H1 (cell line): Measurements from ENCODE around the gene PSME1. TPM values are rescaled to one million over a fixed set of nuclear protein-coding genes. Genes with fewer than 3 reads are reported as not detected.

Experiments
- CTCF ChIA-PET: fragments of 300-600 bp; sonication (Branson Sonifier 250); formaldehyde crosslinking; loops from one replicate; lab custom pipeline; 2021; ENCODE audit not compliant: partially characterized antibody; lab: Charles Lee
- POLR2A ChIA-PET: fragments of 300-600 bp; sonication (Branson Sonifier 250); formaldehyde crosslinking; loops from one replicate; lab custom pipeline; 2021; ENCODE audit warnings: inconsistent platforms; ENCODE audit not compliant: partially characterized antibody; lab: Charles Lee
- DNase-seq, 2 experiments: peaks; one replicate each; pipeline versions ENCODE4 v3.0.0 to v3.0.0-alpha.2; 2010 to 2022; ENCODE audit warnings: low spot score in 2 of 2, low read depth in 1 of 2, mixed read lengths in 1 of 2
- FAIRE-seq: peaks from 2 replicates; lab custom pipeline; 2011; peaks lifted over from hg19 to GRCh38; lab: Jason Lieb, UNC
- H2AFZ ChIP-seq: 2 replicates; pipeline ENCODE4 v1.8.1; 2012; ENCODE audit warnings: low read length, inconsistent platforms
- H2AK5ac ChIP-seq: 2 replicates; pipeline ENCODE4 v1.6.1; 2013; ENCODE audit warnings: low read depth, low read length
- H2BK120ac ChIP-seq: replicated peaks from 2 replicates; pipeline ENCODE3; 2013; ENCODE audit warnings: low read depth, low read length, inconsistent platforms
- H2BK12ac ChIP-seq: 2 replicates; pipeline ENCODE4 v1.6.1; 2013; ENCODE audit warnings: low read depth, low read length
- H2BK15ac ChIP-seq: 2 replicates; pipeline ENCODE4 v1.6.1; 2013; ENCODE audit warnings: low read length
- H2BK20ac ChIP-seq: 2 replicates; pipeline ENCODE4 v1.6.1; 2013; ENCODE audit warnings: low read length
- H2BK5ac ChIP-seq: 2 replicates; pipeline ENCODE4 v1.6.1; 2013; ENCODE audit warnings: low read depth, low read length
- H3K14ac ChIP-seq: 2 replicates; pipeline ENCODE4 v1.6.1; 2013; ENCODE audit warnings: inconsistent platforms; ENCODE audit not compliant: insufficient read length
- H3K18ac ChIP-seq: 2 replicates; pipeline ENCODE4 v1.6.1; 2013; ENCODE audit warnings: low read length; ENCODE audit errors: extremely low read depth
- H3K23ac ChIP-seq: 2 replicates; pipeline ENCODE4 v1.6.1; 2013; ENCODE audit warnings: inconsistent platforms; ENCODE audit not compliant: insufficient read length
- H3K23me2 ChIP-seq: 2 replicates; pipeline ENCODE4 v1.6.1; 2013; ENCODE audit warnings: low read depth, low read length
- H3K27ac ChIP-seq: 2 replicates; pipeline ENCODE4 v1.6.1; 2011; ENCODE audit warnings: low read depth, low read length, inconsistent platforms
- H3K27me3 ChIP-seq, 4 experiments: replicated peaks in 1 of 4; 1 replicate in 1 of 4; 2 replicates in 3 of 4; pipeline versions ENCODE4 v1.6.1 to v1.8.1; 2011 to 2013; ENCODE audit warnings: low read length in 3 of 4, mild to moderate bottlenecking in 3 of 4, inconsistent platforms in 2 of 4, mixed read lengths in 2 of 4, moderate library complexity in 1 of 4; ENCODE audit not compliant: control insufficient read depth in 3 of 4, insufficient read depth in 3 of 4; ENCODE audit errors: extremely low read depth in 1 of 4
- H3K36me3 ChIP-seq, 4 experiments: 2 replicates each; pipeline versions ENCODE4 v1.6.1 to v1.8.1; 2011 to 2013; ENCODE audit warnings: mild to moderate bottlenecking in 4 of 4, low read length in 3 of 4, moderate library complexity in 2 of 4, control low read depth in 1 of 4, inconsistent platforms in 1 of 4; ENCODE audit not compliant: insufficient read depth in 4 of 4, control insufficient read depth in 2 of 4
- H3K4ac ChIP-seq: replicated peaks from 2 replicates; pipeline ENCODE3; 2013; ENCODE audit warnings: low read length, low read depth, mixed read lengths, inconsistent platforms; ENCODE audit not compliant: insufficient read length
- H3K4me1 ChIP-seq, 4 experiments: replicated peaks in 1 of 4; 1 replicate in 1 of 4; 2 replicates in 3 of 4; pipeline versions ENCODE4 v1.6.1 to v1.8.1; 2011 to 2013; ENCODE audit warnings: low read length in 3 of 4, inconsistent platforms in 2 of 4, mixed read lengths in 1 of 4; ENCODE audit not compliant: insufficient read depth in 4 of 4, control insufficient read depth in 3 of 4
- H3K4me2 ChIP-seq, 2 experiments: 2 replicates each; pipeline versions ENCODE4 v1.6.1 to v1.8.1; 2011 to 2013; ENCODE audit warnings: low read depth in 2 of 2, low read length in 2 of 2, control low read depth in 1 of 2, inconsistent platforms in 1 of 2, mild to moderate bottlenecking in 1 of 2; ENCODE audit not compliant: insufficient read depth in 1 of 2
- H3K4me3 ChIP-seq, 4 experiments: fragments of 200-600, 300-600 bp in 1 of 4; sonication (generic), shearing (Covaris generic), sonication (Bioruptor Twin) in 1 of 4; 2 replicates each; pipeline versions ENCODE4 v1.5.1 to v1.8.1; 2011 to 2016; ENCODE audit warnings: low read length in 4 of 4, low read depth in 3 of 4, control low read depth in 2 of 4, inconsistent platforms in 2 of 4, mild to moderate bottlenecking in 2 of 4, mixed read lengths in 1 of 4, moderate library complexity in 1 of 4; ENCODE audit not compliant: insufficient read depth in 2 of 4; ENCODE audit errors: extremely low read depth in 1 of 4
- H3K56ac ChIP-seq: replicated peaks from 2 replicates; pipeline ENCODE3; 2013; ENCODE audit warnings: low read depth, mild to moderate bottlenecking, mixed read lengths, low read length, inconsistent platforms; ENCODE audit not compliant: insufficient read length
- H3K79me1 ChIP-seq: 2 replicates; pipeline ENCODE4 v1.6.1; 2013; ENCODE audit warnings: low read depth, low read length, control low read depth
- H3K79me2 ChIP-seq, 2 experiments: 2 replicates each; pipeline versions ENCODE4 v1.6.1 to v1.8.1; 2012 to 2013; ENCODE audit warnings: low read length in 2 of 2, mild to moderate bottlenecking in 2 of 2, inconsistent platforms in 1 of 2; ENCODE audit not compliant: insufficient read depth in 2 of 2, control insufficient read depth in 1 of 2
- H3K9ac ChIP-seq, 4 experiments: replicated peaks in 1 of 4; 1 replicate in 1 of 4; 2 replicates in 3 of 4; pipeline versions ENCODE4 v1.6.1 to v1.8.1; 2011 to 2013; ENCODE audit warnings: low read depth in 3 of 4, low read length in 3 of 4, control low read depth in 2 of 4, mild to moderate bottlenecking in 2 of 4, moderate library complexity in 2 of 4, inconsistent platforms in 1 of 4; ENCODE audit errors: extremely low read depth in 1 of 4
- H3K9me3 ChIP-seq, 2 experiments: 2 replicates each; pipeline versions ENCODE4 v1.6.1 to v1.8.1; 2012 to 2013; ENCODE audit warnings: mild to moderate bottlenecking in 2 of 2, moderate library complexity in 2 of 2, control low read depth in 1 of 2, inconsistent platforms in 1 of 2, low read depth in 1 of 2, low read length in 1 of 2, mixed read lengths in 1 of 2; ENCODE audit not compliant: insufficient read depth in 2 of 2
- H4K20me1 ChIP-seq, 2 experiments: replicated peaks in 1 of 2; 2 replicates each; pipeline versions ENCODE3 to v1.8.1; 2011 to 2013; ENCODE audit warnings: inconsistent platforms in 2 of 2, low read length in 2 of 2, mild to moderate bottlenecking in 1 of 2; ENCODE audit not compliant: insufficient read depth in 2 of 2, control insufficient read depth in 1 of 2
- H4K5ac ChIP-seq: 2 replicates; pipeline ENCODE4 v1.6.1; 2013; ENCODE audit warnings: low read length, low read depth, mixed read lengths, inconsistent platforms; ENCODE audit not compliant: insufficient read length
- H4K8ac ChIP-seq: 2 replicates; pipeline ENCODE4 v1.8.0; 2013; ENCODE audit warnings: mild to moderate bottlenecking, moderate library complexity, low read length, inconsistent platforms; ENCODE audit not compliant: insufficient read depth; ENCODE audit errors: extremely low read depth
- H4K91ac ChIP-seq: replicated peaks from 2 replicates; pipeline ENCODE3; 2013; ENCODE audit warnings: low read length, mixed read lengths, inconsistent platforms; ENCODE audit not compliant: insufficient read length
- ATF3 ChIP-seq: IDR thresholded peaks from 2 replicates; pipeline ENCODE4 v1.6.1; 2011; ENCODE audit warnings: low read depth, mild to moderate bottlenecking, low read length; ENCODE audit not compliant: insufficient read depth
- HDAC2 ChIP-seq, 2 experiments: fragments of 300-600 bp in 1 of 2; sonication (generic) in 1 of 2; IDR thresholded peaks; 2 replicates each; pipeline ENCODE4 v1.6.1; 2011 to 2012; ENCODE audit warnings: low read depth in 2 of 2, low read length in 2 of 2, mild to moderate bottlenecking in 2 of 2, moderate library complexity in 2 of 2, borderline replicate concordance in 1 of 2, inconsistent platforms in 1 of 2
- KDM4A ChIP-seq: IDR thresholded peaks from one replicate; pipeline ENCODE4 v1.7.1; 2012; ENCODE audit warnings: low read depth, mild to moderate bottlenecking, moderate library complexity, low read length, inconsistent platforms; ENCODE audit not compliant: severe bottlenecking
- KDM5A ChIP-seq: fragments of 200-600 bp; IDR thresholded peaks from 2 replicates; pipeline ENCODE4 v1.7.1; 2012; ENCODE audit warnings: mild to moderate bottlenecking, low read length, inconsistent platforms, mixed read lengths
- POLR2A ChIP-seq, 2 experiments: IDR thresholded peaks; 1 replicate in 1 of 2; 2 replicates in 1 of 2; pipeline ENCODE4 v1.6.1; 2011; ENCODE audit warnings: low read depth in 2 of 2, low read length in 2 of 2, mild to moderate bottlenecking in 2 of 2; ENCODE audit errors: control extremely low read depth in 1 of 2
- POU5F1 ChIP-seq: IDR thresholded peaks from 2 replicates; pipeline ENCODE4 v1.6.1; 2011; ENCODE audit warnings: low read depth, mild to moderate bottlenecking, low read length, moderate library complexity
- TCF12 ChIP-seq: IDR thresholded peaks from 2 replicates; pipeline ENCODE4 v1.6.1; 2011; ENCODE audit warnings: low read depth, mild to moderate bottlenecking, low read length
- ZNF274 ChIP-seq: IDR thresholded peaks from 2 replicates; pipeline ENCODE4 v1.7.0; 2012; ENCODE audit warnings: low read length, borderline replicate concordance; ENCODE audit errors: extremely low read depth
- WGBS, 2 experiments: shearing (Covaris generic) in 1 of 2; methylation state at CpG; one replicate each; pipeline versions ENCODE4 v1.1.6 to v1.1.7; 2013 to 2015; ENCODE audit warnings: low lambda C conversion rate in 2 of 2, mixed read lengths in 2 of 2, inconsistent platforms in 1 of 2, low coverage in 1 of 2, missing lambda C conversion rate in 1 of 2; ENCODE audit not compliant: insufficient replicate concordance in 2 of 2, insufficient coverage in 1 of 2, insufficient read length in 1 of 2; ENCODE audit errors: extremely low coverage in 1 of 2, missing lambda C conversion rate in 1 of 2; 5-methylcytosine and 5-hydroxymethylcytosine counted together
- polyA plus RNA-seq, 7 experiments: library from polyadenylated mRNA; depleted of rRNA in 3 of 7; stranded (reverse) in 5 of 7; unstranded in 2 of 7; fragments of >200 nt in 5 of 7; fragments of 200-250 nt in 2 of 7; gene quantifications; 1 replicate in 5 of 7; 2 replicates in 1 of 7; 4 replicates in 1 of 7; pipeline versions ENCODE4 v1.2.1 to v1.2.3, GENCODE V29; 2011 to 2013; ENCODE audit warnings: missing spikeins in 2 of 7, mixed read lengths in 2 of 7
- total RNA-seq: library from RNA; stranded (reverse); fragmentation: NEBNext Ultra II Directional; extraction: Animal tissue kit (Norgen Biotek cat#: 25700); gene quantifications from 2 replicates; pipeline ENCODE4 v1.2.1, GENCODE V29; 2021

PSME1 gene
- total and polyA plus RNA-seq, 2 of the 8 experiments (the other 6 are each of a cell fraction or from before 2014, with no cell fraction given), result 74.9 to 85.9 TPM

GRCh38 chr14:24160850-24161804 lies 25.1 kb downstream of the PSME1 start, which contains the start of gene IRF9:
IRF9 (plus strand) TSS chr14:24161265; CDS start chr14:24162145, 880 bp downstream.
- no peak within 1 kb of the TSS for H2BK20ac ChIP-seq
- no peaks in the 10 kb centered on the region for H3K27me3 ChIP-seq
- FAIRE-seq (peak; percentile 7), DNase-seq (peak; percentile 94 to 100)
- H3K4ac ChIP-seq, result no peak within 1 kb of the TSS
- H2BK120ac ChIP-seq, result no peak within 1 kb of the TSS
- H3K4me1 ChIP-seq, result peaks cover 0 to 10% (median 2%) of the 10 kb centered on the region in 4 experiments; a peak in 3 of 7 replicates
- no peaks in the 10 kb centered on the region for H3K79me1 ChIP-seq
- CTCF ChIA-PET, result interaction anchor here (0.7 to 3.3 kb wide), 40 partner anchors 8 to 129 kb away, joined by 3 to 26 read pairs (median 4); partner anchors contain the start of genes DCAF11, IPO4, NRL and PSME1
- no peak within 1 kb of the TSS; the same call in 1 of the 2 replicates for H3K18ac ChIP-seq
- H3K56ac ChIP-seq, result no peak within 1 kb of the TSS
- no peak within 1 kb of the TSS for H3K23ac ChIP-seq
- H2AFZ ChIP-seq, result no peak within 1 kb of the TSS
- H3K23me2 ChIP-seq, result 0 out of 2 replicates have a peak, but pooled peaks cover 2% of the 10 kb centered on the region
- 0 out of 2 replicates have a peak within 1 kb of the TSS, but pooled peaks have one; percentile 3 for H4K8ac ChIP-seq
- no peak within 1 kb of the TSS; a peak in 2 of 7 replicates for H3K9ac ChIP-seq
- H3K27ac ChIP-seq, result peak within 1 kb of the TSS; percentile 55; the same call in 1 of the 2 replicates
- H4K5ac ChIP-seq, result no peak within 1 kb of the TSS
- peak within 1 kb of the TSS; percentile 28 to 80 for H3K4me2 ChIP-seq
- peak within 1 kb of the TSS; percentile 42; the same call in 1 of the 2 replicates for H2BK5ac ChIP-seq
- 0 out of 2 replicates have a peak within 1 kb of the TSS, but pooled peaks have one; percentile 3 for H2BK15ac ChIP-seq
- no peaks in the 10 kb centered on the region for H3K9me3 ChIP-seq
- POLR2A ChIA-PET, result interaction anchor here (0.7 to 7.6 kb wide), 29 partner anchors 9 to 158 kb away, joined by 3 to 93 read pairs (median 5); partner anchors contain the start of genes CHMP4A, DCAF11, DHRS1 and EMC9
- 0 out of 2 replicates have a peak within 1 kb of the TSS, but pooled peaks have one; percentile 23 for H2BK12ac ChIP-seq
- H2AK5ac ChIP-seq, result no peak within 1 kb of the TSS
- no peak within 1 kb of the TSS for H3K14ac ChIP-seq
- peaks cover 16 to 41% (median 30%) of the 10 kb centered on the region in 4 experiments for H3K36me3 ChIP-seq
- H4K91ac ChIP-seq, result no peak within 1 kb of the TSS
- no peaks in the 10 kb centered on the region for H3K79me2 ChIP-seq
- H4K20me1 ChIP-seq, result peaks cover 2 to 19% of the 10 kb centered on the region in 2 experiments
- peak within 1 kb of the TSS; percentile 6 to 52 (median 20); a peak in 5 of 8 replicates for H3K4me3 ChIP-seq
- WGBS, 2 experiments, result 16% methylated on average over 12 of the region's 12 CpGs; no CpG with 5 or more reads in 1 of the 2 experiments
- TF ChIP-seq POU5F1 (no peak), ATF3 (peak; percentile 91), HDAC2 (IDR thresholded peaks at IDR 0.05; ENCODE audit: borderline replicate concordance in 1 of 2, low read depth in 2 of 2, low read length in 2 of 2) (no peak), KDM4A (no peak), KDM5A (no peak), TCF12 (0 out of 2 replicates have a peak, but pooled peaks have one; percentile 44), ZNF274 (no peak), POLR2A (IDR thresholded peaks at IDR 0.05; ENCODE audit: control extremely low read depth in 1 of 2, low read depth in 2 of 2, low read length in 2 of 2) (peak in 1 of 2 experiments; percentile 48; a peak in 1 of 3 replicates)
